Osteoblast (primary cell): ENCODE measurements around the gene RESP18. TPM values are rescaled to one million over a fixed set of nuclear protein-coding genes. Genes with fewer than 3 reads are reported as not detected.

ENCODE experiments used
- DNase-seq: peaks from one replicate; pipeline ENCODE4 v3.0.0; 2011; ENCODE audit warnings: low spot score, mixed read lengths; ENCODE audit not compliant: insufficient read length; ENCODE audit errors: missing footprints
- H2AFZ ChIP-seq: 2 replicates; pipeline ENCODE4 v1.6.0; 2011; ENCODE audit warnings: mild to moderate bottlenecking, low read length
- H3K27ac ChIP-seq: 2 replicates; pipeline ENCODE4 v1.5.1; 2011; ENCODE audit warnings: mild to moderate bottlenecking, low read depth, low read length, moderate library complexity
- H3K27me3 ChIP-seq: 2 replicates; pipeline ENCODE4 v1.6.0; 2012; ENCODE audit warnings: mild to moderate bottlenecking, control low read depth, inconsistent platforms, low read length, moderate library complexity; ENCODE audit not compliant: insufficient read depth
- H3K36me3 ChIP-seq: 2 replicates; pipeline ENCODE4 v1.5.1; 2011; ENCODE audit warnings: mild to moderate bottlenecking, low read length, control low read depth, moderate library complexity; ENCODE audit not compliant: insufficient read depth
- H3K4me1 ChIP-seq: 2 replicates; pipeline ENCODE4 v1.5.1; 2011; ENCODE audit warnings: mild to moderate bottlenecking, low read length, control low read depth, moderate library complexity; ENCODE audit not compliant: insufficient read depth
- H3K4me2 ChIP-seq: 2 replicates; pipeline ENCODE4 v1.6.0; 2011; ENCODE audit warnings: mild to moderate bottlenecking, low read length; ENCODE audit not compliant: insufficient read depth
- H3K4me3 ChIP-seq: fragments of 200-600 bp; sonication (generic); 3 replicates; pipeline ENCODE4 v1.5.1; 2012; ENCODE audit warnings: mild to moderate bottlenecking, low read length, inconsistent platforms; ENCODE audit not compliant: insufficient read depth
- H3K79me2 ChIP-seq: 2 replicates; pipeline ENCODE4 v1.6.0; 2012; ENCODE audit warnings: mild to moderate bottlenecking, low read length, control low read depth, inconsistent platforms; ENCODE audit not compliant: insufficient read depth
- H3K9me3 ChIP-seq: 2 replicates; pipeline ENCODE4 v1.5.1; 2011; ENCODE audit warnings: low read depth, low read length, control low read depth
- H4K20me1 ChIP-seq: 2 replicates; pipeline ENCODE4 v1.6.0; 2012; ENCODE audit warnings: mild to moderate bottlenecking, low read length, control low read depth; ENCODE audit not compliant: insufficient read depth
- total RNA-seq: library from RNA; depleted of rRNA; stranded (reverse); fragments of >200 nt; gene quantifications from 2 replicates; pipeline ENCODE4 v1.2.3, GENCODE V29; 2012
- TF ChIP-seq, protein P1 (sequence below): IDR thresholded peaks from 2 replicates; pipeline ENCODE4 v1.5.1; 2011; ENCODE audit warnings: mild to moderate bottlenecking, low read depth, low read length, moderate library complexity; ENCODE audit errors: extremely low read depth

RESP18 gene
- total RNA-seq, 1 donor, result not detected

- no peak overlapping the region for H3K4me3 ChIP-seq
- no peaks in the 10 kb centered on the region for H4K20me1 ChIP-seq
- no peaks in the 10 kb centered on the region for H3K36me3 ChIP-seq
- no peaks in the 10 kb centered on the region for H3K9me3 ChIP-seq
- TF ChIP-seq, protein P1, sequence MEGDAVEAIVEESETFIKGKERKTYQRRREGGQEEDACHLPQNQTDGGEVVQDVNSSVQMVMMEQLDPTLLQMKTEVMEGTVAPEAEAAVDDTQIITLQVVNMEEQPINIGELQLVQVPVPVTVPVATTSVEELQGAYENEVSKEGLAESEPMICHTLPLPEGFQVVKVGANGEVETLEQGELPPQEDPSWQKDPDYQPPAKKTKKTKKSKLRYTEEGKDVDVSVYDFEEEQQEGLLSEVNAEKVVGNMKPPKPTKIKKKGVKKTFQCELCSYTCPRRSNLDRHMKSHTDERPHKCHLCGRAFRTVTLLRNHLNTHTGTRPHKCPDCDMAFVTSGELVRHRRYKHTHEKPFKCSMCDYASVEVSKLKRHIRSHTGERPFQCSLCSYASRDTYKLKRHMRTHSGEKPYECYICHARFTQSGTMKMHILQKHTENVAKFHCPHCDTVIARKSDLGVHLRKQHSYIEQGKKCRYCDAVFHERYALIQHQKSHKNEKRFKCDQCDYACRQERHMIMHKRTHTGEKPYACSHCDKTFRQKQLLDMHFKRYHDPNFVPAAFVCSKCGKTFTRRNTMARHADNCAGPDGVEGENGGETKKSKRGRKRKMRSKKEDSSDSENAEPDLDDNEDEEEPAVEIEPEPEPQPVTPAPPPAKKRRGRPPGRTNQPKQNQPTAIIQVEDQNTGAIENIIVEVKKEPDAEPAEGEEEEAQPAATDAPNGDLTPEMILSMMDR, result no peak
- no peaks in the 10 kb centered on the region for H3K4me1 ChIP-seq
- DNase-seq, result no peak
- H3K27ac ChIP-seq, result no peak overlapping the region
- H3K4me2 ChIP-seq, result no peak overlapping the region
- H2AFZ ChIP-seq, result no peak overlapping the region
- H3K27me3 ChIP-seq, result peaks cover 46% of the 10 kb centered on the region
- H3K79me2 ChIP-seq, result no peaks in the 10 kb centered on the region
These were observed 28.3 kb downstream of the RESP18 start for GRCh38 chr2:219304223-219304622.

GRCh38 chr2:219302412-219302968 is 30.1 kb downstream of the RESP18 start:
- H3K4me2 ChIP-seq, result no peak overlapping the region
- H3K79me2 ChIP-seq, result no peaks in the 10 kb centered on the region
- H3K4me3 ChIP-seq, result no peak overlapping the region
- H4K20me1 ChIP-seq, result no peaks in the 10 kb centered on the region
- H2AFZ ChIP-seq, result no peak overlapping the region
- peaks cover 43% of the 10 kb centered on the region for H3K27me3 ChIP-seq
- no peaks in the 10 kb centered on the region for H3K4me1 ChIP-seq
- H3K27ac ChIP-seq, result no peak overlapping the region
- no peak for DNase-seq
- TF ChIP-seq, protein P1, result no peak
- no peaks in the 10 kb centered on the region for H3K9me3 ChIP-seq
- no peaks in the 10 kb centered on the region for H3K36me3 ChIP-seq

- Histone ChIP-seq H3K4me2 (no peak overlapping the region), H3K79me2 (no peaks in the 10 kb centered on the region), H3K27ac (no peak overlapping the region), H3K27me3 (peaks cover 43% of the 10 kb centered on the region), H3K4me3 (no peak overlapping the region), H4K20me1 (no peaks in the 10 kb centered on the region), H3K4me1 (no peaks in the 10 kb centered on the region), H3K9me3 (no peaks in the 10 kb centered on the region), H3K36me3 (no peaks in the 10 kb centered on the region), H2AFZ (no peak overlapping the region)
- no peak for DNase-seq
- TF ChIP-seq, protein P1, result no peak
These were observed 32.5 kb downstream of the RESP18 start for GRCh38 chr2:219300022-219300421.

DNA sequence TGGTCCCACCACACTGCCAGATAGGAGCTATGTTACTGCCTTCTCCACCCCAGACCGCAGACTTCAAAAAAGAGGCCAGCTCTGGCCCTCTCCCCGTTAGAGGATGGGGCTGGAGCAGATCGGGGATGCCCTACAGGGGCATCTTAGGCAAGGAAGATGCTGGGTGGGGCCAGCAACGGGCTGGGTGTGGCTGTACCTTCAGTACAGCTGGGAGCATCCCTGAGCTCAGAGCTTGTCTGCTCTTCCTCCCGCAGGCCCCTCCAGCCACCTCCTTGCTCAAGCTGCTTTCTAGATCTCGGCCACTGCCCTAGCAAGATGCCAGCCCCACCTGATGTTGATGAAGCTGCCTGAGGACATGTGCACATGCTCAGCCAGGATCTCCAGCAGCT is 33.2 kb downstream of the RESP18 start:
- Histone ChIP-seq H3K4me2 (no peak overlapping the region), H3K79me2 (no peaks in the 10 kb centered on the region), H3K4me1 (peaks cover 4% of the 10 kb centered on the region), H2AFZ (no peak overlapping the region), H3K9me3 (no peaks in the 10 kb centered on the region), H3K27me3 (peaks cover 43% of the 10 kb centered on the region), H4K20me1 (no peaks in the 10 kb centered on the region), H3K4me3 (no peak overlapping the region), H3K36me3 (no peaks in the 10 kb centered on the region), H3K27ac (no peak overlapping the region)
- DNase-seq, result no peak
- TF ChIP-seq, protein P1, result no peak
